ENCODE results near the gene OR10H2. TPM values are rescaled to one million over a fixed set of nuclear protein-coding genes. Genes with fewer than 3 reads are reported as not detected.
"Not testable (repeated sequence)": the region's sequence is repeated elsewhere in the genome, so short reads cannot be mapped to it uniquely, and the experiment has no call there.

The OR10H2 gene, protein sequence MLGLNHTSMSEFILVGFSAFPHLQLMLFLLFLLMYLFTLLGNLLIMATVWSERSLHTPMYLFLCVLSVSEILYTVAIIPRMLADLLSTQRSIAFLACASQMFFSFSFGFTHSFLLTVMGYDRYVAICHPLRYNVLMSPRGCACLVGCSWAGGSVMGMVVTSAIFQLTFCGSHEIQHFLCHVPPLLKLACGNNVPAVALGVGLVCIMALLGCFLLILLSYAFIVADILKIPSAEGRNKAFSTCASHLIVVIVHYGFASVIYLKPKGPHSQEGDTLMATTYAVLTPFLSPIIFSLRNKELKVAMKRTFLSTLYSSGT
- total RNA-seq (2022) (not detected in 2 replicates), Bru-seq, nascent RNA (not detected), BruChase-seq, experiment 1, labeled RNA remaining after a 6-hour chase (not detected), BruChase-seq, experiment 2, labeled RNA remaining after a 2-hour chase (not detected)
- long read RNA-seq = 0 reads

GRCh38 chr19:15727724-15728123 is at the start of gene OR10H2:
Gene OR10H2, plus strand, starts transcription at chr19:15728024. Its CDS starts 20 bp downstream, at chr19:15728044.
- no TSS peak for BruUV-seq (replicated peaks)

DNA sequence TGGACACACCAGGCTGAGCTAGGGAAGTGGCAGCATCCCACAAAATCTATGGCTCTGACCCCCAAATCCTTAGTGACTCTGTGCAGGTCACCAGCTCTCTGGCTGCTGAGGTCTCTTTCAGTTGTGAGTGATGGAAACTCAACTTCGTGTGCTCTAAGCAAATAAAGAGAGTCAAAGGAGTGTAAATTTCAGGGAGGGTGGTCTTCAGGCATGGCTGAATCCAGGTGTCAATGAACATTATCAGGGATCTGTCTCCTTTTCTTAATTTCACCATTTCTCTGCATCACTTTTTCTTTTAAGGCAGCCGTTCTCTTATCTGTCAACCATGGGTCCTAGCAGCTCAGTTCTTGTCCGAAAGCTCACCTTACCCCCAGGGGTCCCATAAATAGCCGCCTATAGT is 48.7 kb upstream of the OR10H2 start:
- peaks cover 8% of the 10 kb centered on the region for H3K4me1 Mint-ChIP-seq (ENCODE audit: low read depth, unreplicated experiment)
- no peak for DNase-seq
- CTCF ChIA-PET = no interaction called here
- H3K27me3 Mint-ChIP-seq (ENCODE audit: unreplicated experiment) = peaks cover 19% of the 10 kb centered on the region
- TF ChIP-seq, protein P1, sequence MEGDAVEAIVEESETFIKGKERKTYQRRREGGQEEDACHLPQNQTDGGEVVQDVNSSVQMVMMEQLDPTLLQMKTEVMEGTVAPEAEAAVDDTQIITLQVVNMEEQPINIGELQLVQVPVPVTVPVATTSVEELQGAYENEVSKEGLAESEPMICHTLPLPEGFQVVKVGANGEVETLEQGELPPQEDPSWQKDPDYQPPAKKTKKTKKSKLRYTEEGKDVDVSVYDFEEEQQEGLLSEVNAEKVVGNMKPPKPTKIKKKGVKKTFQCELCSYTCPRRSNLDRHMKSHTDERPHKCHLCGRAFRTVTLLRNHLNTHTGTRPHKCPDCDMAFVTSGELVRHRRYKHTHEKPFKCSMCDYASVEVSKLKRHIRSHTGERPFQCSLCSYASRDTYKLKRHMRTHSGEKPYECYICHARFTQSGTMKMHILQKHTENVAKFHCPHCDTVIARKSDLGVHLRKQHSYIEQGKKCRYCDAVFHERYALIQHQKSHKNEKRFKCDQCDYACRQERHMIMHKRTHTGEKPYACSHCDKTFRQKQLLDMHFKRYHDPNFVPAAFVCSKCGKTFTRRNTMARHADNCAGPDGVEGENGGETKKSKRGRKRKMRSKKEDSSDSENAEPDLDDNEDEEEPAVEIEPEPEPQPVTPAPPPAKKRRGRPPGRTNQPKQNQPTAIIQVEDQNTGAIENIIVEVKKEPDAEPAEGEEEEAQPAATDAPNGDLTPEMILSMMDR (IDR thresholded peaks at IDR 0.05; ENCODE audit: unreplicated experiment) = no peak
- no TSS peak for BruUV-seq (replicated peaks)
- H3K9me3 Mint-ChIP-seq (ENCODE audit: low read depth, unreplicated experiment) = peaks cover 10% of the 10 kb centered on the region
- intact Hi-C loops (cut with micrococcal nuclease; ENCODE audit: unreplicated experiment) = no loop called here
- no peak overlapping the region for H3K27ac Mint-ChIP-seq (ENCODE audit: unreplicated experiment)
- H3K36me3 Mint-ChIP-seq (ENCODE audit: insufficient read depth, unreplicated experiment) = no peaks in the 10 kb centered on the region
- H3K4me3 Mint-ChIP-seq (ENCODE audit: low read depth, unreplicated experiment) = no peak overlapping the region

More at GRCh38 chr19:15727724-15728123, at the start of gene OR10H2:
- CTCF ChIA-PET = no interaction called here
- H3K27me3 Mint-ChIP-seq (ENCODE audit: unreplicated experiment) = peaks cover 55% of the 10 kb centered on the region
- no peaks in the 10 kb centered on the region for H3K4me1 Mint-ChIP-seq (ENCODE audit: low read depth, unreplicated experiment)
- no peak within 1 kb of the TSS for H3K27ac Mint-ChIP-seq (ENCODE audit: unreplicated experiment)
- intact Hi-C loops (cut with micrococcal nuclease; ENCODE audit: unreplicated experiment) = no loop called here
- DNase-seq = no peak
- TF ChIP-seq, protein P1 (IDR thresholded peaks at IDR 0.05; ENCODE audit: unreplicated experiment) = no peak
- H3K4me3 Mint-ChIP-seq (ENCODE audit: low read depth, unreplicated experiment) = no peak within 1 kb of the TSS
- no peaks in the 10 kb centered on the region for H3K36me3 Mint-ChIP-seq (ENCODE audit: insufficient read depth, unreplicated experiment)
- H3K9me3 Mint-ChIP-seq (ENCODE audit: low read depth, unreplicated experiment) = no peaks in the 10 kb centered on the region

DNA sequence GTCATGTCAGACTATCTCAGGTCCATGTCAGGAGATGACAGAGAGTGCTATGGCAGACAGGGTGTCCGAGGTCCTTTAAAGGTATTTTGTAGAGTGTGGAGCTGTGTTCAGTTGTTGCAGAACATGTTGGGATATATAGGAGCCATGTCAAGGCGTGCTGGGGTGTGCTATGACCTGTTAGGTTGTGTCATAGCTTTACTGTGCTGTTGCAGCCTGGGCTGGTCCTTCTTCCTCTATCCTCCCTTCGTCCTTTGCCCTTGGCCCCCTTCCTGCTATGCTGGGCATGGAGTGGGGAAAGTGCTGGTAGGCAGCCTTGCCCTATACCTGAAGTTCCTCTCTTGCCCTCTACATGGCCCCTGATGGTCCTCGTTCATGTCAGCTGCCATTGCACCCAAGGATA is 48.0 kb upstream of the OR10H2 start:
- H3K36me3 Mint-ChIP-seq (ENCODE audit: insufficient read depth, unreplicated experiment); BruUV-seq (replicated peaks); intact Hi-C loops (cut with micrococcal nuclease; ENCODE audit: unreplicated experiment); H3K9me3 Mint-ChIP-seq (ENCODE audit: low read depth, unreplicated experiment); H3K4me3 Mint-ChIP-seq (ENCODE audit: low read depth, unreplicated experiment); H3K27ac Mint-ChIP-seq (ENCODE audit: unreplicated experiment); DNase-seq; CTCF ChIA-PET; H3K4me1 Mint-ChIP-seq (ENCODE audit: low read depth, unreplicated experiment): not testable (repeated sequence)
- peaks cover 19% of the 10 kb centered on the region for H3K27me3 Mint-ChIP-seq (ENCODE audit: unreplicated experiment)

DNA sequence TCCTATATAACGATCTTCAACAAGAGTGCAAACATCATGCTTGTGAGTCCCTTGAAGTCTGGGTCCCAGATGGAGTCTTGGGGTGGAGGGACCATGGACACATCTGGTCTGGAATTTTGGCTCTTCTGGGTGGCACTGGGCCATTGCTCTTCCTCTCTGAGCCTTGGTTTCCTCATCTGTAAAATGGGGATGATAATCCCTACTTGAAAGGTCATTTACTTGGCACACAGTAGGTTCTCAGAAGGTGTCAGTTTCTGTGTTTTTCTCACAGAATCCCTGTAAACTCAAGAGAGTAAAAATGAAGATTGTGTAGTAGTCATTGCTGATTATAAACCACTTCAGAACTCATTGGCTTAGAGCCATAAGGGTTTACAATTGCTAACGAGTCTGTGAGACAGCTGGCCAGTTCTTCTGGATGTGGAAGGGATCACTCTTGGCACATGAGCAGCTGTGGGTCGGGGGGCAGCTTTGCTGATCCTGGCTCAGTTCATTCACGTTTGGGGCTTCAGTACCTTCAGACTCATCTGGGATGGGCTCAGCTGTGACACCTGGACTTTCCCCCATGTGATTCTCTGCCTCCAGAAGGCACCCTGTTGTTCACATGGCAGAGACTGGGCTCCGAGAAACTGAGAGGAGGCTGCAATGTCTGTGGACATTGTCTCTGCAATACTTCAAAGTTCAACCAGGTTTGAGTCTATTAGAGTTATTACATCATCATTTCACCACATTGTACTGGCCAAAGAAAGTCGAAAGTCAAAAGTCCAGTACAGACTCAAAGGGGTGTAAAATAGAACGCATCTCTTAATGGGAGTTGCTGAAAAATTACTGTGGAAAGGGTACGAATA is 47.1 kb upstream of the OR10H2 start:
- TF ChIP-seq, protein P1 (IDR thresholded peaks at IDR 0.05; ENCODE audit: unreplicated experiment) = no peak
- BruUV-seq (replicated peaks) = no TSS peak
- no peak overlapping the region for H3K27ac Mint-ChIP-seq (ENCODE audit: unreplicated experiment)
- CTCF ChIA-PET = no interaction called here
- no peaks in the 10 kb centered on the region for H3K4me1 Mint-ChIP-seq (ENCODE audit: low read depth, unreplicated experiment)
- H3K9me3 Mint-ChIP-seq (ENCODE audit: low read depth, unreplicated experiment) = peaks cover 6% of the 10 kb centered on the region
- no peak overlapping the region for H3K4me3 Mint-ChIP-seq (ENCODE audit: low read depth, unreplicated experiment)
- intact Hi-C loops (cut with micrococcal nuclease; ENCODE audit: unreplicated experiment) = no loop called here
- DNase-seq = no peak
- H3K27me3 Mint-ChIP-seq (ENCODE audit: unreplicated experiment) = peaks cover 19% of the 10 kb centered on the region
- H3K36me3 Mint-ChIP-seq (ENCODE audit: insufficient read depth, unreplicated experiment) = no peaks in the 10 kb centered on the region
